Right lobe of liver (tissue), 4 donors: ENCODE measurements around the gene FAM181A.

Experiments used
- POLR2A ChIP-seq: fragments of 450-650 bp; IDR thresholded peaks from one replicate; pipeline ENCODE4 v1.6.1; 2017; ENCODE audit warnings: antibody characterized with exemption, mild to moderate bottlenecking
- TF ChIP-seq, protein P1 (sequence below), 4 donors: fragments of 200-600 bp in 3 of 4; fragments of 450-650 bp in 1 of 4; IDR thresholded peaks; one replicate each; pipeline versions ENCODE4 v1.5.1 to v1.8.0; 2016 to 2022; ENCODE audit warnings: antibody characterized with exemption in 4 of 4, mild to moderate bottlenecking in 2 of 4
- donor health status: DM: no; HTN: no; CAD: no.
- donor health status: DM: no; HTN: no; CAD: no.
- donor health status: DM: no; HTN: yes; CAD: no.

DNA sequence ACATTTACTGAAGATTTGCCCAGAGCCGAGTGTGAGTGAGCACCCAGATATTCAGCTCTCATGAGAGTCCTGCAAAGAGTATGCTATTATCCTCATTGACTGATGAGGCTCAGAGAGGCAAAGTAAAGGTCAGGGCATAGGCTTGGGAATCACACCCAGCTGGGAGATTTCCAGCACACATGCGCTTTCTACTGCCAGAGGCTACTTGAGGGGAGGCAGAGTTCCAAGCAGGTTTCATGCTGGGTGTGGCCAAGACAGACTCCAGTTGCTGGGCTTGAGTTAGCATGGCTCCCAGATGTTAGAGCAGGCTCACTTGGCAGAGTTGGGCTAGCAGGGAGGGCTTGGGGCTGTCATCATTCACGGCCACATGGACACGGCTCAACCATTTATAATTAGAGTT is 14.4 kb upstream of the FAM181A start:
- no peak for TF ChIP-seq POLR2A
- TF ChIP-seq, protein P1, sequence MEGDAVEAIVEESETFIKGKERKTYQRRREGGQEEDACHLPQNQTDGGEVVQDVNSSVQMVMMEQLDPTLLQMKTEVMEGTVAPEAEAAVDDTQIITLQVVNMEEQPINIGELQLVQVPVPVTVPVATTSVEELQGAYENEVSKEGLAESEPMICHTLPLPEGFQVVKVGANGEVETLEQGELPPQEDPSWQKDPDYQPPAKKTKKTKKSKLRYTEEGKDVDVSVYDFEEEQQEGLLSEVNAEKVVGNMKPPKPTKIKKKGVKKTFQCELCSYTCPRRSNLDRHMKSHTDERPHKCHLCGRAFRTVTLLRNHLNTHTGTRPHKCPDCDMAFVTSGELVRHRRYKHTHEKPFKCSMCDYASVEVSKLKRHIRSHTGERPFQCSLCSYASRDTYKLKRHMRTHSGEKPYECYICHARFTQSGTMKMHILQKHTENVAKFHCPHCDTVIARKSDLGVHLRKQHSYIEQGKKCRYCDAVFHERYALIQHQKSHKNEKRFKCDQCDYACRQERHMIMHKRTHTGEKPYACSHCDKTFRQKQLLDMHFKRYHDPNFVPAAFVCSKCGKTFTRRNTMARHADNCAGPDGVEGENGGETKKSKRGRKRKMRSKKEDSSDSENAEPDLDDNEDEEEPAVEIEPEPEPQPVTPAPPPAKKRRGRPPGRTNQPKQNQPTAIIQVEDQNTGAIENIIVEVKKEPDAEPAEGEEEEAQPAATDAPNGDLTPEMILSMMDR (IDR thresholded peaks at IDR 0.05): no peak
